H1 (cell line): ENCODE results near the gene TXK. TPM values are rescaled to one million over a fixed set of nuclear protein-coding genes. Genes with fewer than 3 reads are reported as not detected.

ENCODE experiments used
- CTCF ChIA-PET: fragments of 300-600 bp; sonication (Branson Sonifier 250); formaldehyde crosslinking; loops from one replicate; lab custom pipeline; 2021; ENCODE audit not compliant: partially characterized antibody; lab: Charles Lee
- POLR2A ChIA-PET: fragments of 300-600 bp; sonication (Branson Sonifier 250); formaldehyde crosslinking; loops from one replicate; lab custom pipeline; 2021; ENCODE audit warnings: inconsistent platforms; ENCODE audit not compliant: partially characterized antibody; lab: Charles Lee
- DNase-seq, 2 experiments: peaks; one replicate each; pipeline versions ENCODE4 v3.0.0 to v3.0.0-alpha.2; 2010 to 2022; ENCODE audit warnings: low spot score in 2 of 2, low read depth in 1 of 2, mixed read lengths in 1 of 2
- FAIRE-seq: peaks from 2 replicates; lab custom pipeline; 2011; peaks lifted over from hg19 to GRCh38; lab: Jason Lieb, UNC
- H2AFZ ChIP-seq: 2 replicates; pipeline ENCODE4 v1.8.1; 2012; ENCODE audit warnings: low read length, inconsistent platforms
- H2AK5ac ChIP-seq: 2 replicates; pipeline ENCODE4 v1.6.1; 2013; ENCODE audit warnings: low read depth, low read length
- H2BK120ac ChIP-seq: replicated peaks from 2 replicates; pipeline ENCODE3; 2013; ENCODE audit warnings: low read depth, low read length, inconsistent platforms
- H2BK12ac ChIP-seq: 2 replicates; pipeline ENCODE4 v1.6.1; 2013; ENCODE audit warnings: low read depth, low read length
- H2BK15ac ChIP-seq: 2 replicates; pipeline ENCODE4 v1.6.1; 2013; ENCODE audit warnings: low read length
- H2BK20ac ChIP-seq: 2 replicates; pipeline ENCODE4 v1.6.1; 2013; ENCODE audit warnings: low read length
- H2BK5ac ChIP-seq: 2 replicates; pipeline ENCODE4 v1.6.1; 2013; ENCODE audit warnings: low read depth, low read length
- H3K14ac ChIP-seq: 2 replicates; pipeline ENCODE4 v1.6.1; 2013; ENCODE audit warnings: inconsistent platforms; ENCODE audit not compliant: insufficient read length
- H3K18ac ChIP-seq: 2 replicates; pipeline ENCODE4 v1.6.1; 2013; ENCODE audit warnings: low read length; ENCODE audit errors: extremely low read depth
- H3K23ac ChIP-seq: 2 replicates; pipeline ENCODE4 v1.6.1; 2013; ENCODE audit warnings: inconsistent platforms; ENCODE audit not compliant: insufficient read length
- H3K23me2 ChIP-seq: 2 replicates; pipeline ENCODE4 v1.6.1; 2013; ENCODE audit warnings: low read depth, low read length
- H3K27ac ChIP-seq: 2 replicates; pipeline ENCODE4 v1.6.1; 2011; ENCODE audit warnings: low read depth, low read length, inconsistent platforms
- H3K27me3 ChIP-seq, 4 experiments: replicated peaks in 1 of 4; 1 replicate in 1 of 4; 2 replicates in 3 of 4; pipeline versions ENCODE4 v1.6.1 to v1.8.1; 2011 to 2013; ENCODE audit warnings: low read length in 3 of 4, mild to moderate bottlenecking in 3 of 4, inconsistent platforms in 2 of 4, mixed read lengths in 2 of 4, moderate library complexity in 1 of 4; ENCODE audit not compliant: control insufficient read depth in 3 of 4, insufficient read depth in 3 of 4; ENCODE audit errors: extremely low read depth in 1 of 4
- H3K36me3 ChIP-seq, 4 experiments: 2 replicates each; pipeline versions ENCODE4 v1.6.1 to v1.8.1; 2011 to 2013; ENCODE audit warnings: mild to moderate bottlenecking in 4 of 4, low read length in 3 of 4, moderate library complexity in 2 of 4, control low read depth in 1 of 4, inconsistent platforms in 1 of 4; ENCODE audit not compliant: insufficient read depth in 4 of 4, control insufficient read depth in 2 of 4
- H3K4ac ChIP-seq: replicated peaks from 2 replicates; pipeline ENCODE3; 2013; ENCODE audit warnings: low read length, low read depth, mixed read lengths, inconsistent platforms; ENCODE audit not compliant: insufficient read length
- H3K4me1 ChIP-seq, 4 experiments: replicated peaks in 1 of 4; 1 replicate in 1 of 4; 2 replicates in 3 of 4; pipeline versions ENCODE4 v1.6.1 to v1.8.1; 2011 to 2013; ENCODE audit warnings: low read length in 3 of 4, inconsistent platforms in 2 of 4, mixed read lengths in 1 of 4; ENCODE audit not compliant: insufficient read depth in 4 of 4, control insufficient read depth in 3 of 4
- H3K4me2 ChIP-seq, 2 experiments: 2 replicates each; pipeline versions ENCODE4 v1.6.1 to v1.8.1; 2011 to 2013; ENCODE audit warnings: low read depth in 2 of 2, low read length in 2 of 2, control low read depth in 1 of 2, inconsistent platforms in 1 of 2, mild to moderate bottlenecking in 1 of 2; ENCODE audit not compliant: insufficient read depth in 1 of 2
- H3K4me3 ChIP-seq, 4 experiments: fragments of 200-600, 300-600 bp in 1 of 4; sonication (generic), shearing (Covaris generic), sonication (Bioruptor Twin) in 1 of 4; 2 replicates each; pipeline versions ENCODE4 v1.5.1 to v1.8.1; 2011 to 2016; ENCODE audit warnings: low read length in 4 of 4, low read depth in 3 of 4, control low read depth in 2 of 4, inconsistent platforms in 2 of 4, mild to moderate bottlenecking in 2 of 4, mixed read lengths in 1 of 4, moderate library complexity in 1 of 4; ENCODE audit not compliant: insufficient read depth in 2 of 4; ENCODE audit errors: extremely low read depth in 1 of 4
- H3K56ac ChIP-seq: replicated peaks from 2 replicates; pipeline ENCODE3; 2013; ENCODE audit warnings: low read depth, mild to moderate bottlenecking, mixed read lengths, low read length, inconsistent platforms; ENCODE audit not compliant: insufficient read length
- H3K79me1 ChIP-seq: 2 replicates; pipeline ENCODE4 v1.6.1; 2013; ENCODE audit warnings: low read depth, low read length, control low read depth
- H3K79me2 ChIP-seq, 2 experiments: 2 replicates each; pipeline versions ENCODE4 v1.6.1 to v1.8.1; 2012 to 2013; ENCODE audit warnings: low read length in 2 of 2, mild to moderate bottlenecking in 2 of 2, inconsistent platforms in 1 of 2; ENCODE audit not compliant: insufficient read depth in 2 of 2, control insufficient read depth in 1 of 2
- H3K9ac ChIP-seq, 4 experiments: replicated peaks in 1 of 4; 1 replicate in 1 of 4; 2 replicates in 3 of 4; pipeline versions ENCODE4 v1.6.1 to v1.8.1; 2011 to 2013; ENCODE audit warnings: low read depth in 3 of 4, low read length in 3 of 4, control low read depth in 2 of 4, mild to moderate bottlenecking in 2 of 4, moderate library complexity in 2 of 4, inconsistent platforms in 1 of 4; ENCODE audit errors: extremely low read depth in 1 of 4
- H3K9me3 ChIP-seq, 2 experiments: 2 replicates each; pipeline versions ENCODE4 v1.6.1 to v1.8.1; 2012 to 2013; ENCODE audit warnings: mild to moderate bottlenecking in 2 of 2, moderate library complexity in 2 of 2, control low read depth in 1 of 2, inconsistent platforms in 1 of 2, low read depth in 1 of 2, low read length in 1 of 2, mixed read lengths in 1 of 2; ENCODE audit not compliant: insufficient read depth in 2 of 2
- H4K20me1 ChIP-seq, 2 experiments: replicated peaks in 1 of 2; 2 replicates each; pipeline versions ENCODE3 to v1.8.1; 2011 to 2013; ENCODE audit warnings: inconsistent platforms in 2 of 2, low read length in 2 of 2, mild to moderate bottlenecking in 1 of 2; ENCODE audit not compliant: insufficient read depth in 2 of 2, control insufficient read depth in 1 of 2
- H4K5ac ChIP-seq: 2 replicates; pipeline ENCODE4 v1.6.1; 2013; ENCODE audit warnings: low read length, low read depth, mixed read lengths, inconsistent platforms; ENCODE audit not compliant: insufficient read length
- H4K8ac ChIP-seq: 2 replicates; pipeline ENCODE4 v1.8.0; 2013; ENCODE audit warnings: mild to moderate bottlenecking, moderate library complexity, low read length, inconsistent platforms; ENCODE audit not compliant: insufficient read depth; ENCODE audit errors: extremely low read depth
- H4K91ac ChIP-seq: replicated peaks from 2 replicates; pipeline ENCODE3; 2013; ENCODE audit warnings: low read length, mixed read lengths, inconsistent platforms; ENCODE audit not compliant: insufficient read length
- RAD21 ChIP-seq, 2 experiments: IDR thresholded peaks in 1 of 2; conservative IDR thresholded peaks in 1 of 2; 2 replicates each; pipeline ENCODE4 v1.6.1; 2011; ENCODE audit warnings: low read depth in 2 of 2, low read length in 2 of 2, improper control_type of control experiment in 1 of 2, inconsistent platforms in 1 of 2, mild to moderate bottlenecking in 1 of 2, moderate library complexity in 1 of 2
- SAP30 ChIP-seq: fragments of 300-600 bp; sonication (generic); IDR thresholded peaks from 2 replicates; pipeline ENCODE4 v1.7.1; 2012; ENCODE audit warnings: low read length, moderate library complexity, mild to moderate bottlenecking, inconsistent platforms; ENCODE audit not compliant: insufficient read depth, insufficient replicate concordance
- TAF1 ChIP-seq: IDR thresholded peaks from 2 replicates; pipeline ENCODE4 v1.6.1; 2011; ENCODE audit warnings: mild to moderate bottlenecking, low read depth, low read length
- WGBS, 2 experiments: shearing (Covaris generic) in 1 of 2; methylation state at CpG; one replicate each; pipeline versions ENCODE4 v1.1.6 to v1.1.7; 2013 to 2015; ENCODE audit warnings: low lambda C conversion rate in 2 of 2, mixed read lengths in 2 of 2, inconsistent platforms in 1 of 2, low coverage in 1 of 2, missing lambda C conversion rate in 1 of 2; ENCODE audit not compliant: insufficient replicate concordance in 2 of 2, insufficient coverage in 1 of 2, insufficient read length in 1 of 2; ENCODE audit errors: extremely low coverage in 1 of 2, missing lambda C conversion rate in 1 of 2; 5-methylcytosine and 5-hydroxymethylcytosine counted together
- polyA plus RNA-seq, 7 experiments: library from polyadenylated mRNA; depleted of rRNA in 3 of 7; stranded (reverse) in 5 of 7; unstranded in 2 of 7; fragments of >200 nt in 5 of 7; fragments of 200-250 nt in 2 of 7; gene quantifications; 1 replicate in 5 of 7; 2 replicates in 1 of 7; 4 replicates in 1 of 7; pipeline versions ENCODE4 v1.2.1 to v1.2.3, GENCODE V29; 2011 to 2013; ENCODE audit warnings: missing spikeins in 2 of 7, mixed read lengths in 2 of 7
- total RNA-seq: library from RNA; stranded (reverse); fragmentation: NEBNext Ultra II Directional; extraction: Animal tissue kit (Norgen Biotek cat#: 25700); gene quantifications from 2 replicates; pipeline ENCODE4 v1.2.1, GENCODE V29; 2021
- TF ChIP-seq, protein P1 (sequence below): IDR thresholded peaks from 2 replicates; pipeline ENCODE4 v1.6.1; 2011; ENCODE audit warnings: low read depth, mild to moderate bottlenecking, low read length; ENCODE audit not compliant: insufficient read depth

Gene TXK
- total and polyA plus RNA-seq, 2 of the 8 experiments (the other 6 are each of a cell fraction or from before 2014, with no cell fraction given): not detected

- no peak overlapping the region for H3K56ac ChIP-seq
- H2BK12ac ChIP-seq: no peak overlapping the region
- no peak overlapping the region for H2BK120ac ChIP-seq
- FAIRE-seq (no peak), DNase-seq (no peak)
- H4K91ac ChIP-seq: no peak overlapping the region
- H4K8ac ChIP-seq: no peak overlapping the region
- no peak overlapping the region for H2BK15ac ChIP-seq
- H3K27me3 ChIP-seq: no peaks in the 10 kb centered on the region
- no peak overlapping the region for H2AK5ac ChIP-seq
- no peak overlapping the region for H3K27ac ChIP-seq
- H3K36me3 ChIP-seq: peaks cover 0 to 3% (median 0%) of the 10 kb centered on the region in 4 experiments; a peak in 2 of 8 replicates
- no peak overlapping the region for H3K4ac ChIP-seq
- no peak overlapping the region for H3K14ac ChIP-seq
- H3K9ac ChIP-seq: no peak overlapping the region
- H3K4me1 ChIP-seq: no peaks in the 10 kb centered on the region
- no peaks in the 10 kb centered on the region for H3K79me1 ChIP-seq
- no peak overlapping the region for H2AFZ ChIP-seq
- no peak overlapping the region for H2BK20ac ChIP-seq
- H3K4me2 ChIP-seq: no peak overlapping the region
- H2BK5ac ChIP-seq: no peak overlapping the region
- no peaks in the 10 kb centered on the region for H3K9me3 ChIP-seq
- no peak overlapping the region for H4K5ac ChIP-seq
- H3K79me2 ChIP-seq: no peaks in the 10 kb centered on the region
- CTCF ChIA-PET: interaction anchor here (0.9 to 5.5 kb wide), 6 partner anchors 9 to 407 kb away, joined by 3 to 64 read pairs (median 4); no protein-coding TSS in a partner anchor
- H3K4me3 ChIP-seq: no peak overlapping the region
- H4K20me1 ChIP-seq: no peaks in the 10 kb centered on the region
- 77% methylated on average over 3 of the region's 3 CpGs; no CpG with 5 or more reads in 1 of the 2 experiments for WGBS, 2 experiments
- no peak overlapping the region for H3K23ac ChIP-seq
- H3K23me2 ChIP-seq: no peaks in the 10 kb centered on the region
- no peak overlapping the region for H3K18ac ChIP-seq
- POLR2A ChIA-PET: interaction anchor here (1.5 kb wide), 1 partner anchor 11 kb away, joined by 3 read pairs; no protein-coding TSS in a partner anchor
- TF ChIP-seq SAP30: no peak
- no peak for TF ChIP-seq RAD21 (IDR thresholded peaks at IDR 0.05 in 1 of 2, conservative IDR thresholded peaks at IDR 0.05 in 1 of 2; ENCODE audit: low read depth in 2 of 2, low read length in 2 of 2)
- no peak for TF ChIP-seq TAF1
- TF ChIP-seq, protein P1, sequence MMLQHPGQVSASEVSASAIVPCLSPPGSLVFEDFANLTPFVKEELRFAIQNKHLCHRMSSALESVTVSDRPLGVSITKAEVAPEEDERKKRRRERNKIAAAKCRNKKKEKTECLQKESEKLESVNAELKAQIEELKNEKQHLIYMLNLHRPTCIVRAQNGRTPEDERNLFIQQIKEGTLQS: no peak
Measured at GRCh38 chr4:48138936-48139335, 4.9 kb upstream of the TXK start.
